SHP77 treated with DMSO at 0.1 percent for 48 hours (cell line): ENCODE data around the gene DBNL.

Source experiments
- DNase-seq: peaks from one replicate; lab custom pipeline; 2025; lab: John Stamatoyannopoulos, UW

DBNL gene

GRCh38 chr7:44062180-44062902 is 17.8 kb downstream of the DBNL start:
- DNase-seq, result no peak

DNA sequence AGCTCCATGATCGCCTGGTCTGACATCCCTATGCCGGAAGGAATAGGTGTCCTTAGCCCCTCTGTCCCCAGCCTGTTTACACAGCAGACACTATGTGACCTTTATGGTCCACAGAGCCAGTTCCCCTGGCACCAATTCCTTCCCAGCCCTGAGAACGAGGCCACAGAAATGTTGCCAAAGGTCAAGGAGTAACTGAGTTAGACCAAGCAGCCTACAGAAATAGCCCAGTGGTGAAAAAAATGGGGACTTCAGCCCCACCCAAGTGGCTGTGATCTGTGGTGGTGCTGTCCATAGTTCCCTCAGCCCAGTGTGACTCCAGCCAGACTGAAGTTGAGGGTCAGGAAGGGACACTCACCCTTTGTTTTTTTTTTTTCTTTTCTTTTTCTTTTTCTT is 18.4 kb downstream of the DBNL start:
- no peak for DNase-seq

DNA sequence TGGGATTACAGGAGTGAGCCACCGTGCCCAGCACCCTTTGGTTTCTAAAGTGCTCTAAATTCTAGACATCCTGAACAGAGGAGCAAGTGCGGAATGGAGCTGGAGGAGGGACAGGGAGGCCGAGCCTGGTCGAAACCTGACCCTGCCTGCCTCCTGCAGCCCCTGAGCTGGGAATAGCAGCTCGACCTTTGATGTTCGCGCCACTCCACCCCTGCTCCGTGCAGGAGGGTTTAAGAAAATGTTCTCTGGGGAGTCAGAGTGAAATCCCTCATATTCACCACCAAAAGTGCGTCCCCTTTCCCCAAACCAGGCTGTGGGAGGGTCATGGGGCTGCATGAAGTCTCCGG is 19.0 kb downstream of the DBNL start:
- no peak for DNase-seq

- no peak for DNase-seq
These were observed 19.6 kb downstream of the DBNL start for GRCh38 chr7:44063894-44064651.

GRCh38 chr7:44064791-44065430 is 20.4 kb downstream of the DBNL start:
- no peak for DNase-seq

- peak; percentile 80 for DNase-seq
These were observed 21.1 kb downstream of the DBNL start, which contains the start of gene PGAM2 for GRCh38 chr7:44065431-44066110. PGAM2 (minus strand) TSS chr7:44065567; CDS start chr7:44065529, 38 bp downstream.

- DNase-seq, result no peak
These were observed 21.6 kb downstream of the DBNL start for GRCh38 chr7:44066111-44066460.

DNA sequence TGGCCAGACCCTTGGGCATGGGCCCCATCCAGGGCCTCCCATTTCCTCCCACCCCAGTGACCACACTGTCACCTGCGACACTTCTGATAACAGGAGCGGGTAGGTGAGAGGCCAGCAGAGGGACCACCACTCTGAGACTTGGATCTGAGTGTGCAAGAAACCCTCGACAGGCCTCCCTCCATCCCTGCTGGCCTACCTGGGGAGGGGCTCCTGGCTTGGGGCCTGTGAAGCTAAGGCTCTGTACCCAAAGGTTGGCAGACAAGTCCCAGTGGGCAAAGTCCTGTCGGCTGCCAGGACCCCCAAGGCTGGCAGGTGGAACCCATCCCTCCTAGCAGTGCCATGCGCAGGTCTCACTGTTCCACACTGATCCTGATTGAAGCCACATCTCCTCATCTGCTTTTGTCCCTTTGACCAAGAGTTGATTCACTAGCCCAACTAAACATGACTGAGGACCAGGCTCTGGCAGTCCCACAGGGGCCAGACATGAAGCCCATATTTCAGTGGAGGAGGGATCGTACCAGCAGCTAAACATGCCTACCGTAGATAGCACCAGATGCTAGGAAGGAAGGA is 22.1 kb downstream of the DBNL start:
- DNase-seq, result no peak

- DNase-seq, result no peak
These were observed 22.8 kb downstream of the DBNL start for GRCh38 chr7:44067064-44067951.

- no peak for DNase-seq
These were observed 23.6 kb downstream of the DBNL start for GRCh38 chr7:44068054-44068453.

DNA sequence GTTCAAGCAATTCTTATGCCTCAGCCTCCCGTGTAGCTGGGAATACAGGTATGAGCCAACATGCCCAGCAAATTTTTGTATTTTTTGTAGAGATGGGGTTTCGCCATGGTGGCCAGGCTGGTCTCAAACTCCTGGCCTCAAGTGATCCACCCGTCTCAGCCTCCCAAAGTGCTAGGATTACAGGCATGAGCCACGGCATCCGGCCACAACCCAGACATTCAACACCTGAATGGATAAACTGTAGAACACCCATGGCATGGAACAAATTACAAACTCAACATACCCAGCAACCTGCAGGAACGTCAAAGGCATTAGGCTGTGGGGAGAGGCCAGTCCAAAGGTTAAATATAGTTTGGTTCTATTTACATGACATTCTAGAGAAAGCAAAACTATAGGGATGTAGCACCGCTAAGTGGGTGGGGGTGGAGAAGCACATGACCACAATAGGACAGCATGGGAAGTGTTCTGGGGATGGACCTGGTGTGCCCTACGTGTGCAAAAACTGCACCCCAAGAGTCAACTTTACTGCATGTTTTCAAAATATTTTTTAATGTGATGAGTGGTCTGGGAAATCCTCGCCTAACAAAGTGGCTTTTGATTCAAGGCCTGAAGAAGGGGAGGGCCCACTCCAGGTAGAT is 27.3 kb downstream of the DBNL start:
- DNase-seq, result no peak

DNA sequence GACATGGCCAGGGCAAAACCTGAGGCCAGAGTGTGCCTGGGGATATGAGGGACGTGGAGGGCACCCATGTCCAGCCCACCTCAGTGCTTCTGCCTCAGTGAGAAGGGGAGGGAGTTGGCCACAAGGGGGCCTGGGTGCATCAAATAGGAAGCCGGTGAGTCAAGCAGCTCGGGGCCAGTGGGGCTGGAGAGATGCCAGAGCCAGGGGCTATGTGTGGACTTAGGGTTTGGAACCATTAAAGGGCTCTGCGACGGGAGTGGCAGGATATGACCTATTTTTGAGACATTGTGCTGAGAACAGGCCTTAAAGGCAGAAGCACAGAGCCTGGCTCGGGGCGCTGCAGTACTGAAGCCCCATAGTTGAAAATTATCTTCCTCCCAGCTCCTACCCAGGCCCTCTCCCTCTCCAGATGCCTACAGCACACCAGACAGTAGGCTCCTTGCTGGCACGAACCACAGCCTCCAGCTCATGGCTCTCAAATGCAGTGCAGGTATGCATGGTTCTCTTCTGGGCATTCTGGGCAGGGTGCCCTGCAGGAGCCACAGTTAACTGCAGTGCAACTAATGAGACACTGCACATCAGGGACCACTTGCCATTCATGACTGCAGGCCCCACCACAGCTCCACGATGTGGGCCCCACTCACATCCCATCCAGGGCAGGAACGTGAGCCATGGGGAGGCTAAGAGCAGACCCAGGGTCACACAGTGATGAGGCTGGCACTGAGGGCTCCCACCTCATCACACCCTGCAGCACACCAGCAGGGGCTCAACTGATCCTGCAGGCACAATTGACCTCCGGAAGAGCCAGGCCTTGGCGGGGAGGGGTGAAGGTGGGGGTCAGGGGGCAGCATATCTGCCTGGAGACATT is 28.1 kb downstream of the DBNL start:
- peak; percentile 58 for DNase-seq

DNA sequence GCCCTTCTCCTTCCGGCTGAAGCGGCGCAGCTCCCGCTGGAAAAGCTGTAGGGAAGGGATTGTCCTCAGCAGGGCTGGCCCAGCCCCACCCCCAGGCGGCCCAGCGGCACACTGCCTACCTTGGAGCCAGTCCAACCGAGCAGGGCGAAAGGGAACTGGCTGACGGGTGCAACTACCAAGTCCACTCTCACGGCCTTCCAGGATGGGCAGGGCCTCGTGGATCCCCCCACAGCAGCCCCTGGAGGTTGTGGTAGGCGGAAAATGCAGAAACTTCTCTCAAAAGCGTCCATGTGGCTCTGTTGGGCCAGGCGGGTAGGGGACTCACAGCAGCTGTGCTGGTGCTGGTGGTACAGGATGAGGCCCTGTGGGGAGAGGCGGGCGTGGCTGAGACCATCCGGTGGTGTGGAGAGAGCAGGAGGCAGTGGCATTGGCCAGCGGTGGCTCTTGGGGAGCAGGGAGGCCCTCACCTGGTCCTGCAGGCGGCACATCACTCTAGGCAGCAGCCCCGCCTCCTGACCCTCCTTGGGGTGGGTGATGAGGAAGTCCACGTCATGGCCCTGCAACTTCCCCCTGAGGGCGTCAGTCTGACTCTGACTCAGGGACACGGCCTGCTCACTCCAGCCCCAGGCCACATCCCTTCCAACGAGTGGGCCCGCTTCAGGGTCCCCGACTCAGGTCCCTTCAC is 29.3 kb downstream of the DBNL start:
- DNase-seq, result no peak

- no peak for DNase-seq
These were observed 29.8 kb downstream of the DBNL start for GRCh38 chr7:44074349-44074695.

- no peak for DNase-seq
These were observed 31.0 kb downstream of the DBNL start for GRCh38 chr7:44075296-44076075.

DNA sequence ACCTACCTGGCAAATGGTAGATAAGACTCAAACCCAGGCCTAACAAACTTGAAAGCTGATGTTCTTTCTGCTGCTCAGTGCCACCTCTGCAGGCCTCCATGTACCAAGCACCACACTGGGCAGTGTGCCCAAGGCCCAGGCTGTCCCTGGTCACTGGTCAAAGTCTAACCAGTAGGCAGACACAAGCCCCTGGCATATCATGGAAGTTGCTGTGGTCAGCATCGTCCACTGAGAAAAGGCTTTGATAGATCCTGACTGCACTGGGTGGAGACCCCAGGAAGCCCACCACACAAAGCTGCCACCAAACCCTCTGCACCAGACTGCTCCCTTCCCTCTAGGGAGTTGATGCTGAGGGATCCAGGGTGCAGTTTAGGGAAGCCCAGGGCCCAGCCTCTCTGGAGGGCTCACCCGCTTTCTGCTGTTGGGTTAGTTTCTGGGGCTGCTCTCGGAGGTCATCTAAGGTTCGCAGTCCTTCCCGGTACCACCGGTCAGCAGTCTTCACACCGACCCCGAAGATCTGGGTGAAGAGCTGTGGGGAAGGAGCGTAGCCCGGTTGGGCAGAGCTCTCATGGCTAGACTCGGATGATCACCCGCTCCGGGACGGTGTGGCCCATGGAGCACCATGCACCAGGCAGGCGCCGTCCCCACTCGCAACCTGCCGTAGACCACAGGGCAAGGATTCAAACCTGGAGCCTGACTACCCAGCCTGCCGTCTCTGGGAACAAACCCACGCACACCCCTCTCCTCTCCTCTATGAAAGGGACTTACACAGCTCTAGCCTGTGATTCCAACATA is 31.8 kb downstream of the DBNL start:
- DNase-seq, result no peak

GRCh38 chr7:44077061-44077460 is 32.6 kb downstream of the DBNL start:
- no peak for DNase-seq

GRCh38 chr7:44077681-44078091 is 33.2 kb downstream of the DBNL start:
- DNase-seq, result no peak
